Uterus (tissue), 4 donors: ENCODE results near the gene ZNF69. TPM values are rescaled to one million over a fixed set of nuclear protein-coding genes. Genes with fewer than 3 reads are reported as not detected.
"Not testable (repeated sequence)": the region's sequence is repeated elsewhere in the genome, so short reads cannot be mapped to it uniquely, and the experiment has no call there.

Experiments used
- DNase-seq, 2 donors: peaks; one replicate each; pipeline ENCODE4 v3.0.0-alpha.2; 2019 to 2020
- H3K27ac ChIP-seq, 2 donors: fragments of 200-600 bp; sonication (generic); 1 replicate in 1 of 2; 2 replicates in 1 of 2; pipeline ENCODE4 v1.5.1; 2016 to 2018
- H3K27me3 ChIP-seq, 2 donors: fragments of 200-600 bp; sonication (generic); one replicate each; pipeline ENCODE4 v1.5.1; 2018 to 2019; ENCODE audit warnings: control low read depth in 1 of 2
- H3K36me3 ChIP-seq, 2 donors: fragments of 200-600 bp; sonication (generic); one replicate each; pipeline ENCODE4 v1.5.1; 2019; ENCODE audit warnings: control low read depth in 1 of 2
- H3K4me1 ChIP-seq, 2 donors: fragments of 200-600 bp; sonication (generic); one replicate each; pipeline ENCODE4 v1.5.1; 2018 to 2019; ENCODE audit warnings: control low read depth in 1 of 2
- H3K4me3 ChIP-seq, 2 donors: fragments of 200-600 bp; sonication (generic); 1 replicate in 1 of 2; 2 replicates in 1 of 2; pipeline ENCODE4 v1.5.1; 2018 to 2019; ENCODE audit warnings: mild to moderate bottlenecking in 1 of 2
- H3K9me3 ChIP-seq, 2 donors: fragments of 200-600 bp; sonication (generic); one replicate each; pipeline ENCODE4 v1.5.1; 2019; ENCODE audit warnings: control low read depth in 1 of 2
- POLR2A ChIP-seq, 2 donors: fragments of 450-650 bp; IDR thresholded peaks; one replicate each; pipeline ENCODE4 v1.6.1; 2016; ENCODE audit warnings: antibody characterized with exemption in 2 of 2, mild to moderate bottlenecking in 1 of 2, moderate library complexity in 1 of 2
- intact Hi-C: fragments of 100-400 bp; cut with DNase I; formaldehyde crosslinking; loops from one replicate; pipeline ENCODE4 v1.15.1; 2023; ENCODE audit warnings: low total_unique reads
- total RNA-seq, 4 donors: library from RNA; depleted of rRNA in 3 of 4; stranded (reverse); fragments of >200 nt in 3 of 4; gene quantifications; one replicate each; pipeline versions ENCODE4 v1.1.0 to v1.2.4, GENCODE V29; 2014 to 2023
- TF ChIP-seq, protein P1 (sequence below), 4 experiments: fragments of 200-600 bp in 2 of 4; fragments of 450-650 bp in 2 of 4; sonication (generic) in 2 of 4; IDR thresholded peaks; one replicate each; pipeline ENCODE4 v1.5.1; 2016 to 2019; ENCODE audit warnings: antibody characterized with exemption in 4 of 4, mild to moderate bottlenecking in 2 of 4, moderate library complexity in 1 of 4
- donor health status: DM: yes; HTN: yes; CAD: no.

The ZNF69 gene
- total RNA-seq, 4 donors from 2014 or later, result 1.2 to 16.1 (median 10.7) TPM

- intact Hi-C loops, result no loop called here
- Histone ChIP-seq H3K9me3 (no peaks in the 10 kb centered on the region), H3K27me3 (no peaks in the 10 kb centered on the region), H3K27ac (no peak overlapping the region), H3K4me3 (no peak overlapping the region), H3K4me1 (no peaks in the 10 kb centered on the region), H3K36me3 (no peaks in the 10 kb centered on the region)
- no peak for DNase-seq
- TF ChIP-seq, protein P1, sequence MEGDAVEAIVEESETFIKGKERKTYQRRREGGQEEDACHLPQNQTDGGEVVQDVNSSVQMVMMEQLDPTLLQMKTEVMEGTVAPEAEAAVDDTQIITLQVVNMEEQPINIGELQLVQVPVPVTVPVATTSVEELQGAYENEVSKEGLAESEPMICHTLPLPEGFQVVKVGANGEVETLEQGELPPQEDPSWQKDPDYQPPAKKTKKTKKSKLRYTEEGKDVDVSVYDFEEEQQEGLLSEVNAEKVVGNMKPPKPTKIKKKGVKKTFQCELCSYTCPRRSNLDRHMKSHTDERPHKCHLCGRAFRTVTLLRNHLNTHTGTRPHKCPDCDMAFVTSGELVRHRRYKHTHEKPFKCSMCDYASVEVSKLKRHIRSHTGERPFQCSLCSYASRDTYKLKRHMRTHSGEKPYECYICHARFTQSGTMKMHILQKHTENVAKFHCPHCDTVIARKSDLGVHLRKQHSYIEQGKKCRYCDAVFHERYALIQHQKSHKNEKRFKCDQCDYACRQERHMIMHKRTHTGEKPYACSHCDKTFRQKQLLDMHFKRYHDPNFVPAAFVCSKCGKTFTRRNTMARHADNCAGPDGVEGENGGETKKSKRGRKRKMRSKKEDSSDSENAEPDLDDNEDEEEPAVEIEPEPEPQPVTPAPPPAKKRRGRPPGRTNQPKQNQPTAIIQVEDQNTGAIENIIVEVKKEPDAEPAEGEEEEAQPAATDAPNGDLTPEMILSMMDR (IDR thresholded peaks at IDR 0.05), result no peak
- no peak for TF ChIP-seq POLR2A (IDR thresholded peaks at IDR 0.05)
Measured at GRCh38 chr19:11882606-11883005, 5.0 kb upstream of the ZNF69 start.

- no peak for DNase-seq
- no peaks in the 10 kb centered on the region for H3K27me3 ChIP-seq
- no peaks in the 10 kb centered on the region for H3K4me1 ChIP-seq
- no peaks in the 10 kb centered on the region for H3K9me3 ChIP-seq
- H3K27ac ChIP-seq, result peak overlapping the region; percentile 67 to 80
- no peak for TF ChIP-seq POLR2A (IDR thresholded peaks at IDR 0.05)
- TF ChIP-seq, protein P1 (IDR thresholded peaks at IDR 0.05), result no peak
- intact Hi-C loops, result no loop called here
- H3K4me3 ChIP-seq, result peak overlapping the region; percentile 62 to 82
- no peaks in the 10 kb centered on the region for H3K36me3 ChIP-seq
Measured at GRCh38 chr19:11887234-11887610, 360 bp upstream of the ZNF69 start.

- H3K27me3 ChIP-seq, H3K9me3 ChIP-seq, DNase-seq, intact Hi-C loops, H3K36me3 ChIP-seq, H3K27ac ChIP-seq, H3K4me3 ChIP-seq, H3K4me1 ChIP-seq: not testable (repeated sequence)
Measured at GRCh38 chr19:11889901-11890300, 2.3 kb downstream of the ZNF69 start.

DNA sequence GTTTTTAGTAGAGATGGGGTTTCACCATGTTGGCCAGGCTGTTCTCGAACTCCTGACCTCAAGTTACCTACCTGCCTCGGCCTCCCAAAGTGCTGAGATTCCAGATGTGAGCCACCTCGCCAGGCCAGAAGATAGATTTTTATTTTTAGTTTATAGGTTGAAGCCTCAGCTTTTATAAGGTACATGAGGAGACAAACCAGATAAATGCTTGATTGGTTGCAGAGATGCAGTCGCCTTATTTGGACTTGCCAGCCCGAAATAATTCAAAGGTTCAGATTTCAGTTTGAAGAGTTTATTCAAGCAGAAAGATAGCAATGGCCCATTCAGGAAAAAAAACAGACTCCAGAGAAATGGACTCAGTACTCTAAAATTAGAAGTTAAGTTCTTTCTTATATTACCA is 3.1 kb downstream of the ZNF69 start:
- no peaks in the 10 kb centered on the region for H3K9me3 ChIP-seq
- H3K27ac ChIP-seq, result no peak overlapping the region
- TF ChIP-seq POLR2A (IDR thresholded peaks at IDR 0.05), result no peak
- TF ChIP-seq, protein P1 (IDR thresholded peaks at IDR 0.05), result no peak
- H3K27me3 ChIP-seq, result no peaks in the 10 kb centered on the region
- DNase-seq, result no peak
- no peak overlapping the region for H3K4me3 ChIP-seq
- no peaks in the 10 kb centered on the region for H3K4me1 ChIP-seq
- intact Hi-C loops, result no loop called here
- no peaks in the 10 kb centered on the region for H3K36me3 ChIP-seq

- Histone ChIP-seq H3K27me3 (no peaks in the 10 kb centered on the region), H3K36me3 (no peaks in the 10 kb centered on the region), H3K9me3 (peaks cover 0 to 1% of the 10 kb centered on the region in 2 donors), H3K4me1 (no peaks in the 10 kb centered on the region), H3K27ac (no peak overlapping the region), H3K4me3 (no peak overlapping the region)
- DNase-seq, result no peak
- TF ChIP-seq POLR2A (IDR thresholded peaks at IDR 0.05), result no peak
- TF ChIP-seq, protein P1 (IDR thresholded peaks at IDR 0.05), result no peak
- intact Hi-C loops, result no loop called here
Measured at GRCh38 chr19:11894851-11895250, 7.3 kb downstream of the ZNF69 start.

GRCh38 chr19:11902228-11902627 is 14.6 kb downstream of the ZNF69 start:
- no peaks in the 10 kb centered on the region for H3K36me3 ChIP-seq
- H3K9me3 ChIP-seq, result peaks cover 0 to 53% of the 10 kb centered on the region in 2 donors
- intact Hi-C loops, result no loop called here
- DNase-seq, result no peak
- H3K4me1 ChIP-seq, result no peaks in the 10 kb centered on the region
- no peak overlapping the region for H3K4me3 ChIP-seq
- TF ChIP-seq POLR2A (IDR thresholded peaks at IDR 0.05), result no peak
- TF ChIP-seq, protein P1 (IDR thresholded peaks at IDR 0.05), result no peak
- H3K27me3 ChIP-seq, result no peaks in the 10 kb centered on the region
- H3K27ac ChIP-seq, result no peak overlapping the region
